OCI-LY3 (cell line): ENCODE data around the gene PDS5B.

ENCODE experiments used
- H2AFZ ChIP-seq: fragments of 200-600, 300-600 bp; shearing (Covaris generic); 2 replicates; pipeline ENCODE4 v1.6.0; 2014; ENCODE audit warnings: antibody characterized with exemption, low read depth, low read length
- H3K27ac ChIP-seq: fragments of 200-600, 300-600 bp; sonication (generic); 2 replicates; pipeline ENCODE4 v1.5.1; 2014; ENCODE audit warnings: mild to moderate bottlenecking, low read length, moderate library complexity, mixed read lengths
- H3K27me3 ChIP-seq: fragments of 200-600, 300-600 bp; sonication (generic); 2 replicates; pipeline ENCODE4 v1.6.1; 2014; ENCODE audit warnings: low read depth, low read length, mixed read lengths
- H3K36me3 ChIP-seq: fragments of 200-600, 300-600 bp; sonication (generic); replicated peaks from 2 replicates; pipeline ENCODE3; 2014; ENCODE audit warnings: low read depth, low read length, mixed read lengths
- H3K4me1 ChIP-seq: fragments of 300-600, 200-600 bp; sonication (generic); 2 replicates; pipeline ENCODE4 v1.6.1; 2014; ENCODE audit warnings: low read length, mixed read lengths
- H3K4me2 ChIP-seq: fragments of 200-600, 300-600 bp; sonication (generic); 2 replicates; pipeline ENCODE4 v1.6.1; 2014; ENCODE audit warnings: low read length, mixed read lengths
- H3K4me3 ChIP-seq: fragments of 300-600, 200-600 bp; sonication (generic); 2 replicates; pipeline ENCODE4 v1.5.1; 2014; ENCODE audit warnings: antibody characterized with exemption, mild to moderate bottlenecking, low read length, moderate library complexity
- H3K79me2 ChIP-seq: fragments of 300-600, 200-600 bp; shearing (Covaris generic); 2 replicates; pipeline ENCODE4 v1.6.1; 2014; ENCODE audit warnings: mild to moderate bottlenecking, low read length, mixed read lengths
- H3K9ac ChIP-seq: fragments of 300-600, 200-600 bp; shearing (Covaris generic); 2 replicates; pipeline ENCODE4 v1.6.0; 2014; ENCODE audit warnings: mild to moderate bottlenecking, low read length, moderate library complexity
- H3K9me3 ChIP-seq: fragments of 200-600, 300-600 bp; shearing (Covaris generic); 2 replicates; pipeline ENCODE4 v1.6.1; 2014; ENCODE audit warnings: low read length, mixed read lengths; ENCODE audit not compliant: insufficient read depth
- H4K20me1 ChIP-seq: fragments of 200-600, 300-600 bp; sonication (generic); 2 replicates; pipeline ENCODE4 v1.6.1; 2016; ENCODE audit warnings: low read length, mixed read lengths; ENCODE audit not compliant: insufficient read depth
- EZH2phosphoT487 ChIP-seq: fragments of 200-600 bp; shearing (Covaris generic); IDR thresholded peaks from 2 replicates; pipeline ENCODE4 v1.6.1; 2018; ENCODE audit warnings: antibody characterized with exemption, mixed run types, low read depth
- TF ChIP-seq, protein P1 (sequence below): fragments of 200-600, 300-600 bp; sonication (generic); IDR thresholded peaks from 2 replicates; pipeline ENCODE4 v1.5.1; 2014; ENCODE audit warnings: antibody characterized with exemption, low read length, low read depth

PDS5B gene

DNA sequence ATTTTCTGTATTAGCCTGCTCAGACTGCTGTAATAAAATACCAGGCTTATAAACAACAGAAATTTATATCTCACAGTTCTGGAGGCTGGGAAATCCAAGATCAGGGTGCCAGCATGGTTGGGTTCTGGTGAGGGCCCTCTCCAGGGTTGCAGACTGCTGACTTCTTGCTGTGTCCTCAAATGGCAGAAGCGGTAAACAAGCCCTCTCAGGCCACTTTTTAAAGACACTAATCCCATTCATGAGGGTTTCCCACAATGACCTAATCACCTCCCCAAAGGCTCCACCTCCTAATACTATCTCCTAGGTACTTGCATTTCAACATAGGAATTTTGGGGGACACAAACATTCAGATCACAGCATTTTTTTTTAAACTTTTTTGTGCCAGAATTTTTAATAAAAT is 159.3 kb downstream of the PDS5B start:
- H3K4me2 ChIP-seq = no peak overlapping the region
- peaks cover 23% of the 10 kb centered on the region for H3K36me3 ChIP-seq
- TF ChIP-seq, protein P1, sequence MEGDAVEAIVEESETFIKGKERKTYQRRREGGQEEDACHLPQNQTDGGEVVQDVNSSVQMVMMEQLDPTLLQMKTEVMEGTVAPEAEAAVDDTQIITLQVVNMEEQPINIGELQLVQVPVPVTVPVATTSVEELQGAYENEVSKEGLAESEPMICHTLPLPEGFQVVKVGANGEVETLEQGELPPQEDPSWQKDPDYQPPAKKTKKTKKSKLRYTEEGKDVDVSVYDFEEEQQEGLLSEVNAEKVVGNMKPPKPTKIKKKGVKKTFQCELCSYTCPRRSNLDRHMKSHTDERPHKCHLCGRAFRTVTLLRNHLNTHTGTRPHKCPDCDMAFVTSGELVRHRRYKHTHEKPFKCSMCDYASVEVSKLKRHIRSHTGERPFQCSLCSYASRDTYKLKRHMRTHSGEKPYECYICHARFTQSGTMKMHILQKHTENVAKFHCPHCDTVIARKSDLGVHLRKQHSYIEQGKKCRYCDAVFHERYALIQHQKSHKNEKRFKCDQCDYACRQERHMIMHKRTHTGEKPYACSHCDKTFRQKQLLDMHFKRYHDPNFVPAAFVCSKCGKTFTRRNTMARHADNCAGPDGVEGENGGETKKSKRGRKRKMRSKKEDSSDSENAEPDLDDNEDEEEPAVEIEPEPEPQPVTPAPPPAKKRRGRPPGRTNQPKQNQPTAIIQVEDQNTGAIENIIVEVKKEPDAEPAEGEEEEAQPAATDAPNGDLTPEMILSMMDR = no peak
- no peak for TF ChIP-seq EZH2phosphoT487
- H3K9me3 ChIP-seq = no peaks in the 10 kb centered on the region
- no peaks in the 10 kb centered on the region for H3K27me3 ChIP-seq
- H3K79me2 ChIP-seq = no peaks in the 10 kb centered on the region
- no peak overlapping the region for H2AFZ ChIP-seq
- H3K27ac ChIP-seq = no peak overlapping the region
- H3K4me3 ChIP-seq = no peak overlapping the region
- H4K20me1 ChIP-seq = no peaks in the 10 kb centered on the region
- no peak overlapping the region for H3K9ac ChIP-seq
- peaks cover 21% of the 10 kb centered on the region for H3K4me1 ChIP-seq

DNA sequence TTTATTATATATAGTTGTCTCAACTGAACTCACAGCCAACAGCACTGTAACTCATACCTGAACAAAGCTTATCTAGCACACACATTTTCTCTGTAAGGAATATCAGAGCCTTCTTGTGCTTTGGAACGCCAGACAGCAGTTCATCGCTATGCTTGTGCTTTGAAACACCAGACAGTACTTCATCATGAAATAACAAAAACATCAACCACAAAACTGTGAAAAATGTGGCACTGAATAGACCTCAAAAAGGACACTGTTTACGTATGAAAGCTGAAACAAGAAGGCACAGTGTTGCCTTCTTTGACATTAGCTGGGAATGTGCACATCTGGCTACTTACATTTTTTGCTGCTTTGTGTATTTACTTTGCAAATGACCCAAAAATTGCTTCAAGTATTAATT is 160.2 kb downstream of the PDS5B start:
- Histone ChIP-seq H4K20me1 (no peaks in the 10 kb centered on the region), H3K36me3 (peaks cover 23% of the 10 kb centered on the region), H3K79me2 (no peaks in the 10 kb centered on the region), H2AFZ (no peak overlapping the region), H3K27ac (no peak overlapping the region), H3K9me3 (no peaks in the 10 kb centered on the region), H3K4me1 (peaks cover 27% of the 10 kb centered on the region), H3K4me3 (no peak overlapping the region), H3K9ac (no peak overlapping the region), H3K27me3 (no peaks in the 10 kb centered on the region), H3K4me2 (peak overlapping the region; percentile 14)
- no peak for TF ChIP-seq EZH2phosphoT487
- TF ChIP-seq, protein P1 = no peak

DNA sequence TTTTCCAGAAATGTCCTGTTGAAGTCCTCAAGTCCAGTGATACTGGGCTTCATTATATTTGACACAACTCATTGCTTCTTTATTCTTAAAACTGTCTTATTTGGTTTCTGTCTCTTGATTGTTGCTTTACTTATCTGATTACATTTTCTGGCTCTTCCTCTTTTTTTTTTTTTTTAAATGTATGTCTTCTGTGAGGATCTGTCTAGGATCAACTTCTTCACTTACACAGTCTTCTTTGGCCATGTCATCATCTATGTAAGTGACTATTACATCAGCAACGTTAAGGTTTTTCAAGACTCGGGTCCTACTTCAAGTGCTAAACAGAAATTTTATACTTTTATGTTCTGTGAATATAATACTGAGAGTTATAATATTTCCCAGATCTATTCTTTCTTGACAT is 162.1 kb downstream of the PDS5B start:
- H3K36me3 ChIP-seq = peaks cover 23% of the 10 kb centered on the region
- H2AFZ ChIP-seq = no peak overlapping the region
- peaks cover 29% of the 10 kb centered on the region for H3K4me1 ChIP-seq
- TF ChIP-seq, protein P1 = no peak
- no peak for TF ChIP-seq EZH2phosphoT487
- H3K27me3 ChIP-seq = no peaks in the 10 kb centered on the region
- H3K9me3 ChIP-seq = no peaks in the 10 kb centered on the region
- H3K4me3 ChIP-seq = no peak overlapping the region
- no peaks in the 10 kb centered on the region for H4K20me1 ChIP-seq
- no peak overlapping the region for H3K27ac ChIP-seq
- H3K9ac ChIP-seq = no peak overlapping the region
- no peaks in the 10 kb centered on the region for H3K79me2 ChIP-seq
- H3K4me2 ChIP-seq = no peak overlapping the region

DNA sequence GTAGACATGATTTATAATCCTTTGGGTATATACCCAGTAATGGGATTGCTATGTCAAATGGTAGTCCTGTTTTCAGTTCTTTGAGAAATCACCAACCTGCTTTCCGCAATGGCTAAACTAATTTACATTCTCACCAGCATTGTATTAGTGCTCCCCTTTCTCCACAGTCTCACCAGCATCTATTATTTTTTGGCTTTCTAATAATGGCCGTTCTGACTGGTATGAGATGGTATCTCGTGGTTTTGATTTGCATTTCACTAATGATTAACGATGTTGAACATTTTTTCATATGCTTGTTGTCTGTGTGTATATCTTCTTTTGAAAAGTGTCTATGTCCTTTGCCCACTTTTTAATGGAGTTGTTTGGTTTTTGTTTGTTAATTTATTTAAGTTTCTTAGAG is 165.1 kb downstream of the PDS5B start:
- Histone ChIP-seq H4K20me1 (no peaks in the 10 kb centered on the region), H3K27ac (no peak overlapping the region), H3K4me2 (no peak overlapping the region), H2AFZ (no peak overlapping the region), H3K79me2 (no peaks in the 10 kb centered on the region), H3K36me3 (peaks cover 25% of the 10 kb centered on the region), H3K27me3 (no peaks in the 10 kb centered on the region), H3K4me3 (no peak overlapping the region), H3K4me1 (peaks cover 24% of the 10 kb centered on the region), H3K9me3 (no peaks in the 10 kb centered on the region), H3K9ac (no peak overlapping the region)
- TF ChIP-seq EZH2phosphoT487 = no peak
- TF ChIP-seq, protein P1 = no peak
